ENCODE measurements around the gene PIK3R6.

DNA sequence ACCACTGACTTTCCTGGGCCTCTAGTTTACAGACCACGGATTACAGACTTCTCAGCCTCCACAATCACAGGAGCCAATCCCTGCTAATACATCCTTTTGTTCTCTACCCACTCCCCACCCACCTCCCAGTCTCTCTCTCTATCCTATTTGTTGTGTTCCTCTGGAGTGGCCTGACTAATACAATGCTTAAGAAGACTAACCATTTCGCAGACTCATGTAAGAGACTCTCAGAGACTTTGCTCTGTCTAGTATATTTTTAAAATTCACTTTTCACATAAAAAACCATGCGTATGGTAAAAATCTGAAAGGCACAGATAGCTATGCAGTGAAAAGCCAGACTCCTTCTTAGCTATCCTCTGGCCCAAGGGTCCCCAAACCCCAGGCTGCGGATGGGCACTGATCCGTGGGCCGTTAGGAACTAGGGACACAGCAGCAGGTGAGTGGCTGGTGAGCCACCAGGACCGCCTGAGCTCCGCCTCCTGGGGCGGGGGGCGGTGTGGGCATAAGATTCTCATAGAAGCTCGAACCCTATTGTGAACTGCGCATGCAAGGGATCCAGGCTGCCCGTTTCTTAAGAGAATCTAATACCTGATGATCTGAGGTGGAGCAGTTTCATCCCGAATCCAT, 7.6 kb downstream of the PIK3R6 start:
- TF ChIP-seq EZH2 (IDR thresholded peaks at IDR 0.05), result no peak
- no peak for TF ChIP-seq FOXP2 (optimal IDR thresholded peaks at IDR 0.05; ENCODE audit: control extremely low read depth, extremely low read length, insufficient read depth)
